ENCODE data around the gene LRRC71. TPM values are rescaled to one million over a fixed set of nuclear protein-coding genes. Genes with fewer than 3 reads are reported as not detected.

LRRC71 gene
- polyA plus RNA-seq, 3 donors, result not detected

DNA sequence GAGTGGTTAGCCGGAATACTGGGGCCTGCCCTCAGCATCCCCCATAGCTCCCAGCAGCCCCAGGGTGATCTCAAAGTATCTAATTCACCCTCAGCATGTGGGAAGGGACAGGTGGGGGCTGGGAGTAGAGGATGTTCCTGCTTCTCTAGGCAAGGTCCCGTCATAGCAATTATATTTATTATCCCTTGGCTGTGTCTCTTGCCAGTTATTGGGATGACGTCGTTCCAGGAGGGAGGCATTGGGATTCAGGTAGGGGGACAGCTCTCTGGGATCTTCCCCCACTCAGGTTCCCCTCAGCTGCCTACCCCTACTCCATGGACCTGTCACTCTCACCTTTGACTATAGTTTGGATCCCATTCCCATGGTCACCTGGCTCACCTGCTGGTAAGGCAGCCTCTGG is 38.8 kb upstream of the LRRC71 start:
- no peaks in the 10 kb centered on the region for H3K4me1 Mint-ChIP-seq
- Histone ChIP-seq H3K4me1 (ENCODE audit: control insufficient read depth in 1 of 2, insufficient read depth in 2 of 2, low read length in 2 of 2) (no peaks in the 10 kb centered on the region), H3K4me2 (replicated peaks; ENCODE audit: extremely low read depth, low read length, poor library complexity, severe bottlenecking) (no peak overlapping the region), H4K20me1 (ENCODE audit: insufficient read depth, low read length) (no peaks in the 10 kb centered on the region), H3K4me3 (replicated peaks in 1 of 3; ENCODE audit: low read depth in 2 of 3, low read length in 3 of 3) (no peak overlapping the region), H3K27ac (ENCODE audit: low read depth in 1 of 2, low read length in 2 of 2) (no peak overlapping the region), H3K36me3 (replicated peaks in 1 of 2; ENCODE audit: control insufficient read depth in 1 of 2, insufficient read depth in 2 of 2, low read length in 2 of 2) (no peaks in the 10 kb centered on the region), H3K9me3 (replicated peaks in 1 of 2; ENCODE audit: control insufficient read depth in 1 of 2, insufficient read depth in 1 of 2, low read length in 2 of 2) (no peaks in the 10 kb centered on the region), H2AFZ (ENCODE audit: insufficient read depth, low read depth, low read length, poor library complexity, severe bottlenecking) (no peak overlapping the region), H3K27me3 (ENCODE audit: control insufficient read depth in 2 of 2, insufficient read depth in 2 of 2, low read length in 2 of 2) (peaks cover 0 to 3% of the 10 kb centered on the region in 2 donors), H3K9ac (ENCODE audit: insufficient read depth, low read length, poor library complexity, severe bottlenecking) (no peak overlapping the region), H3K79me2 (ENCODE audit: insufficient read depth, low read length) (no peaks in the 10 kb centered on the region)
- no CpG with 5 or more reads among the region's 4 CpGs for WGBS (ENCODE audit: insufficient coverage)
- H3K36me3 Mint-ChIP-seq, result no peaks in the 10 kb centered on the region
- peaks cover 23 to 44% (median 24%) of the 10 kb centered on the region in 3 donors for H3K27me3 Mint-ChIP-seq (ENCODE audit: low read depth in 3 of 3)
- H3K4me3 Mint-ChIP-seq, result no peak overlapping the region
- TF ChIP-seq, protein P1, sequence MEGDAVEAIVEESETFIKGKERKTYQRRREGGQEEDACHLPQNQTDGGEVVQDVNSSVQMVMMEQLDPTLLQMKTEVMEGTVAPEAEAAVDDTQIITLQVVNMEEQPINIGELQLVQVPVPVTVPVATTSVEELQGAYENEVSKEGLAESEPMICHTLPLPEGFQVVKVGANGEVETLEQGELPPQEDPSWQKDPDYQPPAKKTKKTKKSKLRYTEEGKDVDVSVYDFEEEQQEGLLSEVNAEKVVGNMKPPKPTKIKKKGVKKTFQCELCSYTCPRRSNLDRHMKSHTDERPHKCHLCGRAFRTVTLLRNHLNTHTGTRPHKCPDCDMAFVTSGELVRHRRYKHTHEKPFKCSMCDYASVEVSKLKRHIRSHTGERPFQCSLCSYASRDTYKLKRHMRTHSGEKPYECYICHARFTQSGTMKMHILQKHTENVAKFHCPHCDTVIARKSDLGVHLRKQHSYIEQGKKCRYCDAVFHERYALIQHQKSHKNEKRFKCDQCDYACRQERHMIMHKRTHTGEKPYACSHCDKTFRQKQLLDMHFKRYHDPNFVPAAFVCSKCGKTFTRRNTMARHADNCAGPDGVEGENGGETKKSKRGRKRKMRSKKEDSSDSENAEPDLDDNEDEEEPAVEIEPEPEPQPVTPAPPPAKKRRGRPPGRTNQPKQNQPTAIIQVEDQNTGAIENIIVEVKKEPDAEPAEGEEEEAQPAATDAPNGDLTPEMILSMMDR (IDR thresholded peaks at IDR 0.05), result no peak
- DNase-seq, result no peak
- no peaks in the 10 kb centered on the region for H3K9me3 Mint-ChIP-seq
- intact Hi-C loops (cut with micrococcal nuclease), result loop anchor here in 1 of 2 donors (10.0 kb wide), 1 partner anchor 187 kb away; no protein-coding TSS in a partner anchor
- H3K27ac Mint-ChIP-seq, result no peak overlapping the region

GRCh38 chr1:156882543-156882942 is 37.9 kb upstream of the LRRC71 start:
- no peaks in the 10 kb centered on the region for H3K36me3 Mint-ChIP-seq
- Histone ChIP-seq H4K20me1 (ENCODE audit: insufficient read depth, low read length) (no peaks in the 10 kb centered on the region), H3K9ac (ENCODE audit: insufficient read depth, low read length, poor library complexity, severe bottlenecking) (no peak overlapping the region), H2AFZ (ENCODE audit: insufficient read depth, low read depth, low read length, poor library complexity, severe bottlenecking) (no peak overlapping the region), H3K79me2 (ENCODE audit: insufficient read depth, low read length) (no peaks in the 10 kb centered on the region), H3K36me3 (replicated peaks in 1 of 2; ENCODE audit: control insufficient read depth in 1 of 2, insufficient read depth in 2 of 2, low read length in 2 of 2) (no peaks in the 10 kb centered on the region), H3K4me1 (ENCODE audit: control insufficient read depth in 1 of 2, insufficient read depth in 2 of 2, low read length in 2 of 2) (no peaks in the 10 kb centered on the region), H3K27ac (ENCODE audit: low read depth in 1 of 2, low read length in 2 of 2) (no peak overlapping the region), H3K4me3 (replicated peaks in 1 of 3; ENCODE audit: low read depth in 2 of 3, low read length in 3 of 3) (no peak overlapping the region), H3K4me2 (replicated peaks; ENCODE audit: extremely low read depth, low read length, poor library complexity, severe bottlenecking) (no peak overlapping the region), H3K9me3 (replicated peaks in 1 of 2; ENCODE audit: control insufficient read depth in 1 of 2, insufficient read depth in 1 of 2, low read length in 2 of 2) (no peaks in the 10 kb centered on the region), H3K27me3 (ENCODE audit: control insufficient read depth in 2 of 2, insufficient read depth in 2 of 2, low read length in 2 of 2) (peaks cover 0 to 6% of the 10 kb centered on the region in 2 donors)
- 71% methylated on average over 2 of the region's 3 CpGs for WGBS (ENCODE audit: insufficient coverage)
- H3K4me3 Mint-ChIP-seq, result no peak overlapping the region
- TF ChIP-seq, protein P1 (IDR thresholded peaks at IDR 0.05), result no peak
- intact Hi-C loops (cut with micrococcal nuclease), result loop anchor here in 1 of 2 donors (10.0 kb wide), 1 partner anchor 188 kb away; no protein-coding TSS in a partner anchor
- DNase-seq, result no peak
- peaks cover 24 to 47% (median 26%) of the 10 kb centered on the region in 3 donors for H3K27me3 Mint-ChIP-seq (ENCODE audit: low read depth in 3 of 3)
- H3K4me1 Mint-ChIP-seq, result no peaks in the 10 kb centered on the region
- no peak overlapping the region for H3K27ac Mint-ChIP-seq
- no peaks in the 10 kb centered on the region for H3K9me3 Mint-ChIP-seq
